HepG2 (cell line): ENCODE data around the gene RBM23. TPM values are rescaled to one million over a fixed set of nuclear protein-coding genes. Genes with fewer than 3 reads are reported as not detected.
A peak's percentile ranks its signal among the peaks of the same experiment; 100 is the strongest.

ENCODE experiments used
- ATF4 ChIP-seq, 2 experiments: fragments of 450-650 bp in 1 of 2; sonication (generic) in 1 of 2; formaldehyde crosslinking; IDR thresholded peaks; 2 replicates each; pipeline versions ENCODE4 v1.5.0 to v1.8.0; 2020 to 2022; ENCODE audit warnings: mild to moderate bottlenecking in 1 of 2, missing genetic modification reagents in 1 of 2
- CCAR2 ChIP-seq: fragments of 200-400 bp; formaldehyde crosslinking; optimal IDR thresholded peaks from 2 replicates; pipeline ENCODE3; 2018; ENCODE audit warnings: low read depth, mild to moderate bottlenecking, low read length, moderate library complexity
- CCDC6 ChIP-seq: sonication (generic); formaldehyde crosslinking; IDR thresholded peaks from 2 replicates; pipeline ENCODE4 v1.8.1; 2022; ENCODE audit warnings: mild to moderate bottlenecking, missing genetic modification reagents, moderate library complexity
- ISL2 ChIP-seq: sonication (generic); formaldehyde crosslinking; IDR thresholded peaks from 2 replicates; pipeline ENCODE4 v1.5.0; 2020; ENCODE audit warnings: missing genetic modification reagents
- JUND ChIP-seq: sonication (generic); formaldehyde crosslinking; IDR thresholded peaks from 2 replicates; pipeline ENCODE4 v1.8.0; 2022; ENCODE audit warnings: mild to moderate bottlenecking, missing genetic modification reagents
- KAT2B ChIP-seq: fragments of 150-350 bp; IDR thresholded peaks from 2 replicates; pipeline ENCODE4 v1.6.1; 2014; ENCODE audit warnings: low read depth, low read length, borderline replicate concordance
- MAFK ChIP-seq, 2 experiments: IDR thresholded peaks in 1 of 2; conservative IDR thresholded peaks in 1 of 2; 2 replicates each; pipeline ENCODE4 v1.6.1; 2011; ENCODE audit warnings: improper control_type of control experiment in 2 of 2, low read length in 2 of 2
- NR3C1 ChIP-seq: sonication (generic); formaldehyde crosslinking; IDR thresholded peaks from 2 replicates; pipeline ENCODE4 v1.4.0; 2020; ENCODE audit warnings: missing genetic modification reagents
- PHF21A ChIP-seq: sonication (generic); formaldehyde crosslinking; IDR thresholded peaks from 2 replicates; pipeline ENCODE4 v1.5.0; 2020; ENCODE audit warnings: mild to moderate bottlenecking, missing genetic modification reagents
- POGZ ChIP-seq: sonication (generic); formaldehyde crosslinking; IDR thresholded peaks from 2 replicates; pipeline ENCODE4 v1.4.0; 2020; ENCODE audit warnings: mild to moderate bottlenecking, missing genetic modification reagents
- PRMT3 ChIP-seq: sonication (generic); formaldehyde crosslinking; IDR thresholded peaks from 2 replicates; pipeline ENCODE4 v1.8.1; 2022; ENCODE audit warnings: low read depth, mild to moderate bottlenecking, moderate library complexity, missing genetic modification reagents, borderline replicate concordance
- RAD21 ChIP-seq: fragments of 450-650 bp; formaldehyde crosslinking; IDR thresholded peaks from 2 replicates; pipeline ENCODE4 v1.5.0; 2020; ENCODE audit warnings: mild to moderate bottlenecking
- REPIN1 ChIP-seq: sonication (generic); formaldehyde crosslinking; IDR thresholded peaks from 2 replicates; pipeline ENCODE4 v1.8.0; 2022; ENCODE audit warnings: missing genetic modification reagents, low read depth, mild to moderate bottlenecking, borderline replicate concordance
- RNF219 ChIP-seq: sonication (generic); formaldehyde crosslinking; IDR thresholded peaks from 2 replicates; pipeline ENCODE4 v1.5.0; 2020; ENCODE audit warnings: mild to moderate bottlenecking, missing genetic modification reagents
- SIX1 ChIP-seq: sonication (generic); formaldehyde crosslinking; IDR thresholded peaks from 2 replicates; pipeline ENCODE4 v1.4.0; 2020; ENCODE audit warnings: missing genetic modification reagents, borderline replicate concordance
- SMARCE1 ChIP-seq: fragments of 450-650 bp; IDR thresholded peaks from 2 replicates; pipeline ENCODE4 v1.6.1; 2017; ENCODE audit warnings: borderline replicate concordance
- TGIF2 ChIP-seq: IDR thresholded peaks from 2 replicates; pipeline ENCODE4 v1.6.1; 2016; ENCODE audit warnings: control low read depth, missing compliant biosample characterization
- U2AF2 ChIP-seq: fragments of 200-400 bp; formaldehyde crosslinking; IDR thresholded peaks from 2 replicates; pipeline ENCODE4 v1.6.1; 2017; ENCODE audit warnings: low read depth, mild to moderate bottlenecking, low read length
- YEATS2 ChIP-seq: sonication (generic); formaldehyde crosslinking; IDR thresholded peaks from 2 replicates; pipeline ENCODE4 v1.4.0; 2020; ENCODE audit warnings: missing genetic modification reagents, borderline replicate concordance
- YY1 ChIP-seq: IDR thresholded peaks from 2 replicates; pipeline ENCODE4 v1.6.1; 2011; ENCODE audit warnings: low read length, low read depth, moderate library complexity, mild to moderate bottlenecking; ENCODE audit not compliant: insufficient read depth, insufficient replicate concordance
- ZFP90 ChIP-seq: sonication (generic); formaldehyde crosslinking; IDR thresholded peaks from 2 replicates; pipeline ENCODE4 v1.8.0; 2022; ENCODE audit warnings: missing genetic modification reagents, mild to moderate bottlenecking, inconsistent platforms, borderline replicate concordance
- ZNF282 ChIP-seq: fragments of 450-650 bp; IDR thresholded peaks from 2 replicates; pipeline ENCODE4 v1.6.1; 2018; ENCODE audit not compliant: partially characterized antibody
- ZNF33A ChIP-seq: sonication (generic); formaldehyde crosslinking; IDR thresholded peaks from 2 replicates; pipeline ENCODE4 v1.5.1; 2020; ENCODE audit warnings: missing genetic modification reagents, mild to moderate bottlenecking, moderate library complexity, borderline replicate concordance
- ZNF672 ChIP-seq: sonication (generic); formaldehyde crosslinking; IDR thresholded peaks from 2 replicates; pipeline ENCODE4 v1.8.1; 2022; ENCODE audit warnings: missing genetic modification reagents
- ZNF704 ChIP-seq: sonication (generic); formaldehyde crosslinking; IDR thresholded peaks from 2 replicates; pipeline ENCODE4 v1.8.1; 2023; ENCODE audit warnings: mild to moderate bottlenecking, inconsistent platforms, moderate library complexity, missing genetic modification reagents, borderline replicate concordance
- ZSCAN30 ChIP-seq: sonication (generic); formaldehyde crosslinking; IDR thresholded peaks from 2 replicates; pipeline ENCODE4 v1.5.0; 2020; ENCODE audit warnings: mild to moderate bottlenecking, missing genetic modification reagents
- polyA plus RNA-seq, 8 experiments: library from polyadenylated mRNA; depleted of rRNA in 3 of 8; stranded (reverse) in 7 of 8; unstranded in 1 of 8; fragments of >200 nt; fragmentation: Illumina TruSeq in 4 of 8; extraction: Trizol in 4 of 8; gene quantifications; 2 replicates each; pipeline versions ENCODE4 v1.2.1 to v1.2.3, GENCODE V29; 2011 to 2016; ENCODE audit warnings: low read depth in 4 of 8, missing spikeins in 1 of 8, mixed read lengths in 1 of 8; ENCODE audit not compliant: insufficient read depth in 1 of 8
- total RNA-seq, 5 experiments: library from RNA; depleted of rRNA; stranded (reverse); fragments of >200 nt; fragmentation: Illumina TruSeq; extraction: Trizol; gene quantifications; 2 replicates each; pipeline ENCODE4 v1.2.3, GENCODE V29; 2016; ENCODE audit warnings: low read depth in 1 of 5

The RBM23 gene
- total and polyA plus RNA-seq, 2 of the 13 experiments (the other 11 are each of a cell fraction or from before 2014, with no cell fraction given), result 1.5 to 2.1 TPM

- TF ChIP-seq ZSCAN30, result peak; percentile 56
- TF ChIP-seq TGIF2 (CRISPR knock-in tag), result 0 out of 2 replicates have a peak, but pooled peaks have one; percentile 56
- TF ChIP-seq REPIN1 (CRISPR knock-in tag), result no peak
- TF ChIP-seq ATF4 (CRISPR knock-in tag; IDR thresholded peaks at IDR 0.05), result peak in 1 of 2 experiments; percentile 32; a peak in 1 of 4 replicates
- 0 out of 2 replicates have a peak, but pooled peaks have one; percentile 94 for TF ChIP-seq PRMT3 (CRISPR knock-in tag)
- no peak for TF ChIP-seq KAT2B
- no peak for TF ChIP-seq ISL2 (CRISPR knock-in tag)
- TF ChIP-seq POGZ (CRISPR knock-in tag), result no peak
- peak; percentile 75 to 76 for TF ChIP-seq MAFK (conservative IDR thresholded peaks at IDR 0.05 in 1 of 2, IDR thresholded peaks at IDR 0.05 in 1 of 2; ENCODE audit: low read length in 2 of 2)
- TF ChIP-seq ZFP90 (CRISPR knock-in tag), result no peak
- no peak for TF ChIP-seq U2AF2
- TF ChIP-seq CCAR2, result no peak
- TF ChIP-seq ZNF33A, result no peak; the same call in 1 of the 2 replicates
- peak; percentile 19; the same call in 1 of the 2 replicates for TF ChIP-seq SIX1 (CRISPR knock-in tag)
- no peak for TF ChIP-seq ZNF704 (CRISPR knock-in tag)
- TF ChIP-seq JUND (CRISPR knock-in tag), result no peak
- peak; percentile 86 for TF ChIP-seq CCDC6 (CRISPR knock-in tag)
- TF ChIP-seq YY1, result no peak
- TF ChIP-seq ZNF282, result no peak
- no peak for TF ChIP-seq ZNF672
- TF ChIP-seq YEATS2 (CRISPR knock-in tag), result no peak
- no peak for TF ChIP-seq SMARCE1
- no peak for TF ChIP-seq NR3C1 (CRISPR knock-in tag)
- no peak for TF ChIP-seq RAD21
- TF ChIP-seq RNF219 (CRISPR knock-in tag), result 0 out of 2 replicates have a peak, but pooled peaks have one; percentile 60
- TF ChIP-seq PHF21A (CRISPR knock-in tag), result peak; percentile 10; the same call in 1 of the 2 replicates
Measured at GRCh38 chr14:22929961-22930364, 11.0 kb upstream of the RBM23 start (continued).
